IPS-NIHi11 (cell line): ENCODE data around the gene CREB5.

Experiments used
- DNase-seq: peaks from one replicate; pipeline ENCODE4 v3.0.0; 2012; ENCODE audit warnings: mixed read lengths, low spot score

The CREB5 gene

DNA sequence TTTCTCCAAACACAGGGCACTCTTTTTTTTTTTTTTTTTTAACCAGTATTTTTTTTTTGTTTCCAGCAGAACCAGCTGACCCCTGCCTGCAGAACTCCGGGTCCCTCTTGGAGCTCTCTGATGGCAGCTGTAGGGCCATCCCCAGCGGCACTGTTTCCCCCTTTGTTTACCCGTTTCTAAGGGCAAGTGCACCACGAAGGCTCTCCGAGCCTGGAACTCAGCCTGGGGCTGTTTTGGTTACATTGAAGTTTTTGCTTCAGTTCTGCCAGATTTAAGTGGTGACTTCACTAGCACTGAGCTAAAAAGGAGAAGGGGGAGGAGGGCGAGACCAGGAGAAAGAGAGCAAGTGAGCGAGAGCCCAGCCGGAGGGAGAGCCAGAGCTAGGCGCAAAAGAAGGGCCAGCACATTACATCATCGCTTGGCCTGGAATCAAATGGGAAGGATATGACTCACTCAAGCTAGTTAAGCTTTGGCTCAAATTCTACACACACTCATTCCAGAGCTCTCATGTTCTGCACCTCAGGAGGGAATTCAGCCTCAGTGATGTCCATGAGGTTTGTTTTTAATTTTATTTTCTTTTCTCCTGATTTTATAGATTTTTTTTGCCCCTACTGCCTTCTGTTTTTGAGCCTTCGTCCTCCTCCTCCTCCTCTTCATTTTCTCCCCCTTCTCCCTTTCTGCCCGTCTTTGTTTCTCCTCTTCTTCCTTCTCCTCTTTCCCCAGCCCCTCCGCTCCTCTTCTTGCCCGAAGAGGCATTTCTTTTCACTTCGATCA lies 273.5 kb downstream of the CREB5 start:
- peak; percentile 83 for DNase-seq

DNA sequence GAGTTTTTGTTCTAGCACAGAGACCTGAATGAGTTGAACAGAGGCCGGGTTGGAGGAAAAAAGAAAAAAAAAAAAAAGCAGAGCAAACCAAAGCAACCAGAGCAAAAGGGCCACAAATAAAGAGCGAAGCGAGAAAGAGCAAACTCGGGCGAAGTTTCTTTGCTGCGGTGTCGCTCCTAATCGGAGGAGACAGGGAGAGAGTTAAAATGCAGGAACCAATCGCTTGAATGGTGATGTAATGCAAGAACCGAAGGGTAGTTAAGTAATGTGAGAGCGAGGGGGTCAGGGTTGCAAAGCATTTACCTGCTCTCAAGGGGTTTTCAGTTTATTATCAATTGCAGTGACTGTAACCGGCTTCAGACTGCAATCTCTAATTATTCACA lies 274.1 kb downstream of the CREB5 start:
- DNase-seq = peak; percentile 68

GRCh38 chr7:28687537-28687936 lies 275.2 kb downstream of the CREB5 start:
- DNase-seq = no peak

DNA sequence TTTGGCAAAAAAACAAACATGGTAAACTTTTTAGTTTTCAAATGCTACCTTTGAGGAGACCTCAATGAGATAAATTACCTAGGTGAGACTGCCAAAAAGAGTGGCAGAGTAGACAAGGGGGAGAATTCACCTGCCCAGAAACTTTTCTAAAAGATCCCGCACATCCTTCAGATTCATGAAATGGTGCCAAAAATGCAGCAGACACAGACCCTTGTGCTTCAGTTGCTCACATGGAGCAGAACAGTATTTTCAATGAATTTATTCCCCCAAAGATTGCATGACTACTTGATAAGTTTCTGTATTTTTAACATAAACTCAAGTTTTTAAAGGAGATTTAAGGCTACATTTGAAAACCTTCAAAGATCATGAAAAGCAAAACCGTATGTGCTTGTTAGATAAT lies 275.9 kb downstream of the CREB5 start:
- DNase-seq = no peak

DNA sequence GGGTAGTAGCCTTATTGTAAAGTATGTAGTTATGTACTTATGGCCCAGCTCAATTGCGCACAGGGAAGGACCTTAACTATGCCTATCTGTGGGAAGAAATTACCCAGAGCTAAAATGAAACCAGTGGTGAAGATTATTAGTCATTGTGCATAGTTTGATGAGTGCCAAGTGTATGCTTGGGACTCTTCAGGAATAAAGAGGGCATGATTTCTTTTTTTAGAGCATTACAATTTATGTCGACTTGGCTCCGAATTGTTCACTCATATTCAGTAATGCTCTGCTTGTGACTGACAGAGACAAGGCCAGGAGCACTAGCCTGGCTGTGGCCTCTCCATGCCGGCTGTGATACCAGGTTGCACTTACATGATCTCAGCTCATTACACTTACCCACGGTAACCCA lies 276.3 kb downstream of the CREB5 start:
- DNase-seq = no peak

GRCh38 chr7:28695300-28696295 lies 283.3 kb downstream of the CREB5 start:
- no peak for DNase-seq

DNA sequence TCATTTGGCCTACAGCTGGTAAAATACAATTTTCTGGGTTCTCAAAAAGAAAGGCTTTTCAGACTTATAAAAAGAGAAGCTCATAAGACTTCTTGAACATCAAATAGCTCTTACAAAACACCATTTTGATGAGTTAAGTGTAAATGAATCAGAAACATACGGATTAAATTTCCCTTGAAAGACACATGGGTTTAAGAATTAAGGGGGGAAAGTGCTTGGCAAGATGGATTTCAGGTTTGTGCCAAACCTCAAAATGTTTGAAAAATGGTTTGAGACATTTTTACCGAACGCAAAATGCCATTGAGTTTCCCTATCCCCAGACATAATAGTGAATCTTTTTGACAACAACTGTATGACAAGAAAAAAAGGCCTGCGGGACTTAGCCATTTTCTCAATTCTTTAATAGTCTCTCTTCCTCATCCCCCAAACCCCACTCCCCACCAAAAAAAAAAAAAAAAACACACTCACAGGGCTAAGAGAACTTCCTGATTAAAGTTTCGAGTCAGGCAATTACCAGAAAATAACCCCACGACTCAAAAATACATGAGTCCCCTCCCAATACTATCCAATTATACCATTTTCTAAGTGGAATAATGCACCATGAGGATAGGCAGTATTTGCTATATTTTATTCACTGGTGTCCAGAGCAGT lies 285.7 kb downstream of the CREB5 start:
- DNase-seq = no peak

DNA sequence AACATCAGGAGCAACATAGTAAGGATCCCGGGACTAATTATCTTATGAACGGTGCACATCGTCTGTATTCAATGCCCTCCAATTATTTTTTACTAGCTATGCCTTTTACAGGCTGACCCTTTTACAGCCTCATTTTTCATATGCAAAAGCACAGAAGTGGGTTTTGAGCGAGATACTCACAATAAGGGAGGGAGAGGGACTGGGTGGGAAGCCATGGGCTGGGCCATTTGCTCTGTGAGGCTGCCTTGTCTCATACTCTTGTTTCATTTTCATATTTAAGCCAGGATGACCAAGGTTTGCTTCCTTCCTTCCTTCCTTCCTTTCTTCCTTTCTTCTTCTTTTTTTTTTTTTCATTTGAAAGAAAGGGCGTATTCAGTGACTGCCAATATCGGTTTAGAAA lies 286.5 kb downstream of the CREB5 start:
- DNase-seq = no peak

DNA sequence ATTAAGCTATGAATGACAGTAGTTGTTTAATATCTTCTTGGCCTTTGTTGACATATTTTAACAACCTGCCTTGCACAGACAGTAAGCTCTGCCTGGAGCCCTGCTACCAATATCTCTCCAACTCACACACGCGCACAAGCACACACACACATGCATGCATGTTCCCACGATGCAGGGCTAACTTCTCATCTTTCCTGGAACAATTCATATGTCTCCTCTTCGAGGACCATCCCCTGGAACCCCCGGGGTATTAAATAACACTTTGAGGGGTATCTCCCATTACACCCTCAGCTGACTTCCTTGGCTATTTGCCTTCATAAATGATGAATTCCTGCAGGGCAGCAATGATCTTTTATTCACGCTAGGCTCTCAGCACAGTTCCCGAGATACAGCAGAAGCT lies 287.8 kb downstream of the CREB5 start:
- no peak for DNase-seq

- DNase-seq = peak; percentile 15
Observed at GRCh38 chr7:28700790-28701203, 288.5 kb downstream of the CREB5 start.

- no peak for DNase-seq
Observed at GRCh38 chr7:28701731-28702130, 289.4 kb downstream of the CREB5 start.

- DNase-seq = no peak
Observed at GRCh38 chr7:28702171-28702570, 289.9 kb downstream of the CREB5 start.

- DNase-seq = no peak
Observed at GRCh38 chr7:28703037-28703765, 290.9 kb downstream of the CREB5 start.

DNA sequence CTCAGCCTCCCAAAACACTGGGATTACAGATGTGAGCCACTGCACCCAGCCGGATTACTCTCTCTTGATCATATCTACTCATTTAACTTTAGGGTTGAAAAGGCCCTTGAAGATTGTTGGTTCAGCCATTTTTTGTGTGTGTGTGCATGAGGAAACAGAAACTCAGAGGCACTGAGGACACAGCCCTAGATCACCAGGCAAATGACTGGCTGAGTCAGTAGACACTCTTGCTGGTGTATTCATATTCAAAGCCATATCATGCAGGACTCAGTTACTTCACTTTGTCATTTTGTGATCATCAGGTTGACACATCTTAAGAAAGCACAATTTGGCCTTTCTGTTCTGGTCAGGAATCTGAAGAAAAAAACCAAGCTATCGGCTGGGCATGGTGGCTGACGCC lies 292.4 kb downstream of the CREB5 start:
- no peak for DNase-seq

GRCh38 chr7:28705350-28705749 lies 293.0 kb downstream of the CREB5 start:
- DNase-seq = no peak

DNA sequence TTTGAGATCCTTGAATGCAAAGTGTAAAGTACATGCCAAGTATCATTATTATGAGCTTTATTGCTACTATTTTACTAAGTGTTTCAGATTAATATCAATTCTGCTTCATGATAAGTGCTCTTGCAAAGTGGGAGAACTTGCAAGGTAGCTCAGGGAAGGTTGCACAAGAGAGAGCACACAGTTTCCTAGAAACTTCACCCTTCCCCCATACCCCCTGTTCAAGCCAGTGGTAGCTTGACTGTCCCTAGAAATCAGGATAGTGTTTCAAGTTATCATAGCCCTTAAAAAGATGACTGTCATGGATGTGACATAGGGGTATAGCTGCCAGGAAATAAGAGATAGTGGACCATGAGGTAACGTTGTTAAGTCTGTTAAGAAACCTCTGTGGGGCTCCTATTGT lies 294.3 kb downstream of the CREB5 start:
- no peak for DNase-seq

GRCh38 chr7:28707291-28707690 lies 295.0 kb downstream of the CREB5 start:
- DNase-seq = no peak

DNA sequence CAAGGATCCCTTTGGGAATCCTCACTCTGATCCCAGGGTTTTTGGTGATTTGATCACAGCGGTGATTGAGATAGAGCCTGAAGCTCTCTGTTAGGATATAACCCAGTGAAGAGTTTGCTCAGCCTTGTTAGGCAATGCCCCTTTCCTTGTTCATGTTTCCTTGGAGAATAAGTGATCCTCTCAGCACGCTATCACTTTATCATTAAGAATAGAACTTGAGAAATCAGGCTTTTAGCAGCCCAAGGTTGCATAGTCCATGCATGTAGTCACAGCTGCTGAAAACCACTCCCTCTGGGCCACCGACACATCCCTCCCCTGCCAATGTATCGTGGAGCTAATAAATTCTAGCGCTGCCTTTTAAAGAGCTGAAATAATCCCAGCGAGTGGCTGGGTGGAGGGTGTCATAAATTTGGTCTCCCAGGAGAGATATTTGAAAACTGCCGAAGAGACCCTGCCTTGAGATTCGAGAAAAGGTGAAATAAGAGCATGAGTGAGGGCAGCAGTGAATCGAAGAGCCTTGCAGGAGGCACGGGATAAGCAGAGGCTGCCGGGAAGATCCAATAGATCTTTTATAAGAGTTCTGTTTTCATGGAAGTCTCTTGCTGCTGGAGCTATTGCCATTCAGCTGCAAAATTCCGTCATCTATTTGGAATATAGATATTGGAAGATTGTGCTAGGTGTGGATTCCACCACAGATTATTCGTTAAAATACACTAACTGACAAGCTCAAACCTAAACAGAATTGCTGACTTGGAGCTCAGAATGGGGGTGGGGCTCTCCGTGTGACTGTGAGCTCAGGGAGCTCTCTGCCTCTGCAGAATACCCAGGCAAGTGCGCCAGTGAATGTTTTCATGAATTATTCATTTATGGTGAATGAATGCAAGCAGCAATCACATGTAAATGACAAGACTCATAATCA lies 296.0 kb downstream of the CREB5 start:
- peak; percentile 20 for DNase-seq

GRCh38 chr7:28709748-28710147 lies 297.4 kb downstream of the CREB5 start:
- DNase-seq = no peak

- DNase-seq = no peak
Observed at GRCh38 chr7:28711114-28711513, 298.8 kb downstream of the CREB5 start.
